DOHH2 (cell line): ENCODE data around the gene SHISA5.

Source experiments
- CTCF ChIP-seq: fragments of 200-600 bp; sonication (generic); IDR thresholded peaks from one replicate; pipeline ENCODE4 v1.5.1; 2014; ENCODE audit warnings: antibody characterized with exemption, mild to moderate bottlenecking, low read depth, low read length; ENCODE audit not compliant: poor library complexity, severe bottlenecking
- EZH2phosphoT487 ChIP-seq: fragments of 200-600 bp; sonication (generic); IDR thresholded peaks from 2 replicates; pipeline ENCODE4 v1.6.1; 2017; ENCODE audit warnings: borderline replicate concordance, mild to moderate bottlenecking, antibody characterized with exemption, low read length, moderate library complexity, mixed read lengths

GRCh38 chr3:48423241-48423882 is 80.6 kb downstream of the SHISA5 start:
- no peak for TF ChIP-seq CTCF
- TF ChIP-seq EZH2phosphoT487 = no peak
